ENCODE measurements around the gene ADAMTS7.
"Not testable (repeated sequence)": the region's sequence is repeated elsewhere in the genome, so short reads cannot be mapped to it uniquely, and the experiment has no call there.

DNA sequence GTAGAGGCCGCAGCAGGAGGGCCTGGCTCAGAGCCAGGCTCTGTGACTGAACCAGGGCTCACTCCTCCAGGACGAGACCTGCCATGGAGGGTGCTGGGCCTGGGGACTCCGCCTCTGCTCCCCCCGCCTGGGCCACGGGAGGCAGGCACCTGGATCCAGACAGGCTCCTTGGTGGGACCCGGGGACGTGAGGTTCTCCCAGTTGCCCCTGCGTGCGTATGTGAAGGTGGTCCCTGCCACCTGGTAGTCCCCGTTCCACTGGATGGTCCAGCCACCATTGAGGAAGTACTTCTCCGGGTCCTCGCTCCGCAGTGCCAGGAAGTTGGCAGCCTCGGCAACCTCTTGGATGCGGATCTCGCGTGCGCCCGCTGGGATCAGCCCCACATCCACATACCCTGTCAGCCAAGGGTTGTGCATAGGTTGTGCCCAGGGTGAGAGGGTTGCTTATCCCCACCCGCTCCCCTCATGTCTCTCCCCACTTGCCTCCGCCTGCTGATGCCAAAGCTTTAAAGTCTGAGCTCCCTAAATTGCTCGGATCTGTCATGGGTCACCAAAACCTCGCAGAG lies 39.7 kb downstream of the ADAMTS7 start:
- TF ChIP-seq, protein P1, sequence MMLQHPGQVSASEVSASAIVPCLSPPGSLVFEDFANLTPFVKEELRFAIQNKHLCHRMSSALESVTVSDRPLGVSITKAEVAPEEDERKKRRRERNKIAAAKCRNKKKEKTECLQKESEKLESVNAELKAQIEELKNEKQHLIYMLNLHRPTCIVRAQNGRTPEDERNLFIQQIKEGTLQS (CRISPR knock-in tag; IDR thresholded peaks at IDR 0.05) = not testable (repeated sequence)
- TF ChIP-seq, protein P2, sequence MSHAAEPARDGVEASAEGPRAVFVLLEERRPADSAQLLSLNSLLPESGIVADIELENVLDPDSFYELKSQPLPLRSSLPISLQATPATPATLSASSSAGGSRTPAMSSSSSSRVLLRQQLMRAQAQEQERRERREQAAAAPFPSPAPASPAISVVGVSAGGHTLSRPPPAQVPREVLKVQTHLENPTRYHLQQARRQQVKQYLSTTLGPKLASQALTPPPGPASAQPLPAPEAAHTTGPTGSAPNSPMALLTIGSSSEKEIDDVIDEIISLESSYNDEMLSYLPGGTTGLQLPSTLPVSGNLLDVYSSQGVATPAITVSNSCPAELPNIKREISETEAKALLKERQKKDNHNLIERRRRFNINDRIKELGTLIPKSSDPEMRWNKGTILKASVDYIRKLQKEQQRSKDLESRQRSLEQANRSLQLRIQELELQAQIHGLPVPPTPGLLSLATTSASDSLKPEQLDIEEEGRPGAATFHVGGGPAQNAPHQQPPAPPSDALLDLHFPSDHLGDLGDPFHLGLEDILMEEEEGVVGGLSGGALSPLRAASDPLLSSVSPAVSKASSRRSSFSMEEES (CRISPR knock-in tag; IDR thresholded peaks at IDR 0.05) = not testable (repeated sequence)
- TF ChIP-seq ZNF143 (CRISPR knock-in tag; IDR thresholded peaks at IDR 0.05) = not testable (repeated sequence)
